H9 (cell line): ENCODE data around the gene ASCL3. TPM values are rescaled to one million over a fixed set of nuclear protein-coding genes. Genes with fewer than 3 reads are reported as not detected.

ENCODE experiments used
- DNase-seq: peaks from one replicate; pipeline ENCODE4 v3.0.0-alpha.2; 2017
- H2AFZ ChIP-seq: one replicate; pipeline ENCODE4 v1.6.1; 2013; ENCODE audit warnings: mild to moderate bottlenecking, low read length, control low read depth, moderate library complexity
- H2AK5ac ChIP-seq: 2 replicates; pipeline ENCODE4 v1.6.1; 2013; ENCODE audit warnings: low read length, control low read depth, mixed read lengths; ENCODE audit not compliant: insufficient read length
- H2BK120ac ChIP-seq: one replicate; pipeline ENCODE4 v1.6.1; 2013; ENCODE audit warnings: low read depth, mild to moderate bottlenecking, low read length, control low read depth, inconsistent platforms; ENCODE audit not compliant: poor library complexity, severe bottlenecking
- H2BK12ac ChIP-seq: 2 replicates; pipeline ENCODE4 v1.6.1; 2013; ENCODE audit warnings: low read length, control low read depth, mixed read lengths, low read depth; ENCODE audit not compliant: insufficient read length
- H2BK15ac ChIP-seq: 2 replicates; pipeline ENCODE4 v1.6.1; 2013; ENCODE audit warnings: low read depth, low read length, control low read depth
- H2BK20ac ChIP-seq: one replicate; pipeline ENCODE4 v1.6.1; 2013; ENCODE audit warnings: low read depth, mild to moderate bottlenecking, low read length, control low read depth, inconsistent platforms; ENCODE audit not compliant: poor library complexity, severe bottlenecking
- H2BK5ac ChIP-seq: 2 replicates; pipeline ENCODE4 v1.6.1; 2013; ENCODE audit warnings: low read length, control low read depth, mixed read lengths; ENCODE audit not compliant: insufficient read length
- H3K14ac ChIP-seq: 2 replicates; pipeline ENCODE4 v1.6.1; 2013; ENCODE audit warnings: low read length, control low read depth; ENCODE audit not compliant: insufficient read depth
- H3K18ac ChIP-seq: 2 replicates; pipeline ENCODE4 v1.6.1; 2013; ENCODE audit warnings: low read depth, mild to moderate bottlenecking, mixed read lengths, low read length, control low read depth; ENCODE audit not compliant: insufficient read length
- H3K23ac ChIP-seq: 2 replicates; pipeline ENCODE4 v1.6.1; 2013; ENCODE audit warnings: low read length, control low read depth, mixed read lengths, low read depth; ENCODE audit not compliant: insufficient read length
- H3K23me2 ChIP-seq: 2 replicates; pipeline ENCODE4 v1.6.1; 2013; ENCODE audit warnings: low read depth, mild to moderate bottlenecking, mixed read lengths, low read length, control low read depth; ENCODE audit not compliant: insufficient read length, poor library complexity, severe bottlenecking
- H3K27ac ChIP-seq: 2 replicates; pipeline ENCODE4 v1.5.1; 2013; ENCODE audit warnings: low read length, control low read depth, mixed read lengths, low read depth; ENCODE audit not compliant: insufficient read length
- H3K27me3 ChIP-seq: 2 replicates; pipeline ENCODE4 v1.6.1; 2013; ENCODE audit warnings: low read length, control low read depth, inconsistent platforms; ENCODE audit not compliant: insufficient read depth
- H3K4ac ChIP-seq: 2 replicates; pipeline ENCODE4 v1.6.1; 2013; ENCODE audit warnings: low read depth, mild to moderate bottlenecking, control low read depth, inconsistent platforms, low read length, moderate library complexity
- H3K4me1 ChIP-seq: 2 replicates; pipeline ENCODE4 v1.6.1; 2013; ENCODE audit warnings: low read length, control low read depth, inconsistent platforms; ENCODE audit not compliant: insufficient read depth
- H3K4me2 ChIP-seq: 2 replicates; pipeline ENCODE4 v1.6.1; 2013; ENCODE audit warnings: low read length, control low read depth, mixed read lengths; ENCODE audit not compliant: insufficient read length, insufficient read depth
- H3K56ac ChIP-seq: 2 replicates; pipeline ENCODE4 v1.6.1; 2013; ENCODE audit warnings: low read depth, mild to moderate bottlenecking, mixed read lengths, low read length, control low read depth; ENCODE audit not compliant: insufficient read length
- H3K79me1 ChIP-seq: 2 replicates; pipeline ENCODE4 v1.6.1; 2013; ENCODE audit warnings: low read depth, mild to moderate bottlenecking, moderate library complexity, low read length, control low read depth, inconsistent platforms; ENCODE audit not compliant: insufficient read depth, poor library complexity, severe bottlenecking
- H3K79me2 ChIP-seq: 2 replicates; pipeline ENCODE4 v1.6.1; 2013; ENCODE audit warnings: low read length, control low read depth, inconsistent platforms; ENCODE audit not compliant: insufficient read depth
- H3K9ac ChIP-seq: 2 replicates; pipeline ENCODE4 v1.6.1; 2013; ENCODE audit warnings: low read length, control low read depth, mixed read lengths; ENCODE audit not compliant: insufficient read length; ENCODE audit errors: extremely low read depth
- H3K9me3 ChIP-seq: one replicate; pipeline ENCODE4 v1.6.1; 2013; ENCODE audit warnings: low read depth, low read length, inconsistent platforms; ENCODE audit not compliant: control insufficient read depth
- H3T11ph ChIP-seq: one replicate; pipeline ENCODE4 v1.6.1; 2013; ENCODE audit warnings: mild to moderate bottlenecking, low read length, control low read depth, inconsistent platforms
- H4K20me1 ChIP-seq: one replicate; pipeline ENCODE4 v1.6.1; 2013; ENCODE audit not compliant: control insufficient read depth, insufficient read length, insufficient read depth
- H4K5ac ChIP-seq: 2 replicates; pipeline ENCODE4 v1.6.1; 2013; ENCODE audit warnings: low read depth, mild to moderate bottlenecking, mixed read lengths, low read length, control low read depth; ENCODE audit not compliant: insufficient read length
- H4K8ac ChIP-seq: replicated peaks from 2 replicates; pipeline ENCODE4 v1.6.1; 2013; ENCODE audit warnings: low read length, control low read depth, mixed read lengths, low read depth; ENCODE audit not compliant: insufficient read length
- H4K91ac ChIP-seq: 2 replicates; pipeline ENCODE4 v1.6.1; 2013; ENCODE audit warnings: low read depth, mild to moderate bottlenecking, moderate library complexity, mixed read lengths, low read length, control low read depth; ENCODE audit not compliant: insufficient read length
- H3K27ac Mint-ChIP-seq, 3 experiments: 2 replicates in 2 of 3; 3 replicates in 1 of 3; pipeline ENCODE4 v1.8.0; 2020 to 2021; ENCODE audit warnings: mixed read lengths in 3 of 3, mild to moderate bottlenecking in 1 of 3, moderate library complexity in 1 of 3
- H3K27me3 Mint-ChIP-seq: 2 replicates; pipeline ENCODE4 v1.8.0; 2021; ENCODE audit warnings: low read depth, mild to moderate bottlenecking, moderate library complexity, mixed read lengths
- H3K36me3 Mint-ChIP-seq, 3 experiments: 2 replicates in 2 of 3; 3 replicates in 1 of 3; pipeline ENCODE4 v1.8.0; 2020 to 2021; ENCODE audit warnings: low read depth in 3 of 3, mixed read lengths in 3 of 3; ENCODE audit not compliant: insufficient read depth in 1 of 3
- H3K4me1 Mint-ChIP-seq, 2 experiments: 2 replicates each; pipeline ENCODE4 v1.8.0; 2020; ENCODE audit warnings: mixed read lengths in 2 of 2
- H3K4me3 Mint-ChIP-seq, 2 experiments: 2 replicates in 1 of 2; 3 replicates in 1 of 2; pipeline ENCODE4 v1.8.0; 2020 to 2021; ENCODE audit warnings: mild to moderate bottlenecking in 2 of 2, mixed read lengths in 2 of 2, moderate library complexity in 1 of 2
- H3K9me3 Mint-ChIP-seq, 2 experiments: 2 replicates in 1 of 2; 3 replicates in 1 of 2; pipeline ENCODE4 v1.8.0; 2020; ENCODE audit warnings: mild to moderate bottlenecking in 2 of 2, mixed read lengths in 2 of 2, moderate library complexity in 1 of 2
- CTCF ChIP-seq: fragments of 200-600 bp; sonication (generic); conservative IDR thresholded peaks from 3 replicates; pipeline ENCODE4 v1.8.0; 2021; ENCODE audit warnings: antibody characterized with exemption, mild to moderate bottlenecking
- WGBS: extraction: QIAGEN DNeasy Blood & Tissue Kit; methylation state at CpG from one replicate; pipeline ENCODE4 v1.1.7; 2013; ENCODE audit warnings: missing lambda C conversion rate, low lambda C conversion rate, mixed read lengths; ENCODE audit not compliant: insufficient read length; ENCODE audit errors: extremely low coverage; 5-methylcytosine and 5-hydroxymethylcytosine counted together
- total RNA-seq: library from RNA; stranded (reverse); gene quantifications from 2 replicates; pipeline ENCODE4 v1.2.1, GENCODE V29; 2021

Gene ASCL3
- total RNA-seq, 1 experiment from 2014 or later = not detected

GRCh38 chr11:8928981-8929615 is 13.7 kb downstream of the ASCL3 start:
- Histone ChIP-seq H3K9ac (no peak overlapping the region), H4K20me1 (no peaks in the 10 kb centered on the region), H2AFZ (no peak overlapping the region), H3K79me2 (no peaks in the 10 kb centered on the region), H4K8ac (no peak overlapping the region), H4K91ac (no peak overlapping the region), H3K79me1 (no peaks in the 10 kb centered on the region), H2BK12ac (no peak overlapping the region), H3K18ac (no peak overlapping the region), H2AK5ac (no peak overlapping the region), H2BK120ac (no peak overlapping the region), H3K9me3 (no peaks in the 10 kb centered on the region), H3K56ac (no peak overlapping the region), H4K5ac (no peak overlapping the region), H3T11ph (no peak overlapping the region), H2BK15ac (no peak overlapping the region), H3K4me1 (peaks cover 5% of the 10 kb centered on the region; the same call in 1 of the 2 replicates), H3K27ac (no peak overlapping the region), H3K27me3 (no peaks in the 10 kb centered on the region), H3K23me2 (no peaks in the 10 kb centered on the region), H2BK20ac (no peak overlapping the region), H2BK5ac (no peak overlapping the region), H3K23ac (no peak overlapping the region), H3K14ac (no peak overlapping the region), H3K4ac (no peak overlapping the region), H3K4me2 (no peak overlapping the region)
- Mint-ChIP-seq H3K9me3 (no peaks in the 10 kb centered on the region), H3K36me3 (no peaks in the 10 kb centered on the region; a peak in 2 of 7 replicates), H3K27me3 (peaks cover 1% of the 10 kb centered on the region; the same call in 1 of the 2 replicates), H3K27ac (no peak overlapping the region), H3K4me1 (peaks cover 4 to 7% of the 10 kb centered on the region in 2 experiments; a peak in 3 of 4 replicates), H3K4me3 (no peak overlapping the region)
- TF ChIP-seq CTCF = no peak
- DNase-seq = no peak
- WGBS = no CpG with 5 or more reads among the region's 9 CpGs
